T47D (cell line): ENCODE results near the gene TPBGL.

ENCODE experiments used
- DNase-seq, 2 experiments: peaks; one replicate each; pipeline versions ENCODE4 v3.0.0 to v3.0.0-alpha.2; 2011 to 2012; ENCODE audit warnings: low read depth in 1 of 2, low spot score in 1 of 2
- JUND ChIP-seq: IDR thresholded peaks from 2 replicates; pipeline ENCODE4 v1.6.1; 2012; ENCODE audit warnings: low read depth
- in situ Hi-C: cut with HindIII; loops from 2 replicates; pipeline ENCODE4 v1.10.0; 2016; ENCODE audit warnings: low sequenced_read_pairs, low pct_unique_long_range_greater_than_20kb

Gene TPBGL

GRCh38 chr11:75262961-75263852 is 22.6 kb downstream of the TPBGL start:
- in situ Hi-C loops = no loop called here
- no peak for TF ChIP-seq JUND
- no peak for DNase-seq

- in situ Hi-C loops = no loop called here
- no peak for DNase-seq
These were observed 23.4 kb downstream of the TPBGL start for GRCh38 chr11:75263944-75264349.

DNA sequence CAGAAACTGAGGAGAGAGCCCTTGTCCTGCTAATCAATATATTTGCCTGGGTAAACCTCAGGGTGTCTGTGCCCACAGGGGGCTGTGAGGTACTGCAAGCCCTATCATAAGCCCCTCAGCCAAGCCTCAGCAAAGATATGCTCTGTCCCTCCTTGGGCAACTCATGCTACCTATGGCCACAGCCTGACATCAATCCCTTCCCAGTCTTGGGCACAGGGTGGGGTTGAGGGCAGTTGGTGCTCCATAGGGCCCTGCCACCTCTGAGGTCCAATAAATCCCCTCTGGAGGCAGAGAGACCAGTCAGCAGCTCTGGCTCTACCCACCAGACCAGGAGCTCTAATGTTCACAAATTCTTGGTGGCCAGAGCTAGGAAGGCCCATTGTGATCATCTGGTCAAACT is 23.8 kb downstream of the TPBGL start:
- in situ Hi-C loops = no loop called here
- no peak for DNase-seq
- no peak for TF ChIP-seq JUND

More at GRCh38 chr11:75263944-75264349, 23.4 kb downstream of the TPBGL start:
- TF ChIP-seq JUND = no peak

DNA sequence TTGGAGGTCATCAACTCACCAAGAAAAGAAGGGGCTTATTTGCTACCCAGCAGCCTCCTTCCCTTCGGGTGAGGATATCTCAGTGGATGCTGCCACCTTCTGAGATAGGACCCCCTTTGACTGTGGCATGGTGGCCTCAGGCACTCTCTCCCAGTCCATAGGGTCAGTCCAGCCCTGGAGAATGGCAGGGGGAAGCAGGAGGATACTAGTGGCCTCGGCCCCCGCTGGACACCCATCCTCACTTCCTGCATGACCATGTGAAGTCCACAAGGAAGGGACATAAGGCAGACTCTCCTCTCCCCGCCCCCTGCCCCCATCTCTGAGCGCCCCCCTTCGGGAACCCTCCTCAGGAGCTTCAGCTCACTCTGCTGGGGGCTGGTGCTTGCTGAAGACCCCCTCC is 24.4 kb downstream of the TPBGL start:
- in situ Hi-C loops = no loop called here
- TF ChIP-seq JUND = no peak

GRCh38 chr11:75265851-75266531 is 25.4 kb downstream of the TPBGL start:
- no peak for DNase-seq
- in situ Hi-C loops = no loop called here
- TF ChIP-seq JUND = no peak

More for the DNA sequence above, 24.4 kb downstream of the TPBGL start:
- no peak for DNase-seq

GRCh38 chr11:75267171-75267970 is 26.8 kb downstream of the TPBGL start:
- TF ChIP-seq JUND = no peak
- in situ Hi-C loops = no loop called here
- DNase-seq = no peak

- in situ Hi-C loops = no loop called here
- no peak for TF ChIP-seq JUND
- no peak for DNase-seq
These were observed 28.2 kb downstream of the TPBGL start for GRCh38 chr11:75268626-75269366.

DNA sequence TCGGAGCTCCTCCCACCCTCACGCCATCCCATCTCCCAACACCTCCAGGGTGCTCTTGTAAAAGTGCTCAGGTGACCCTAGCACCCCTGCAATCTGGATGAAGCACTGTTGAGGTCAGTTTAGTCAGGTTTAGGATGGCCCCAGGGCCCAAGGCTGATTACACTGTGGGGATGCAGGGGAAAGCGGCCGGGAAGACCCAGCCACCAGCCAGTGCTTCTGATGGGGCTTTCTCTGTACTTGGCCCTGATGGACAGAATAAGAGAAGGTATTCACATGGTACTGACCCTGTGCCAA is 28.7 kb downstream of the TPBGL start:
- in situ Hi-C loops = no loop called here
- no peak for DNase-seq
- no peak for TF ChIP-seq JUND

- no peak for DNase-seq
- in situ Hi-C loops = no loop called here
- TF ChIP-seq JUND = no peak
These were observed 29.3 kb downstream of the TPBGL start for GRCh38 chr11:75269896-75270295.

GRCh38 chr11:75270896-75271418 is 30.4 kb downstream of the TPBGL start:
- peak; percentile 48 to 52 for DNase-seq
- in situ Hi-C loops = no loop called here
- TF ChIP-seq JUND = no peak

GRCh38 chr11:75271730-75272129 is 31.2 kb downstream of the TPBGL start:
- no peak for DNase-seq
- in situ Hi-C loops = no loop called here
- TF ChIP-seq JUND = no peak

DNA sequence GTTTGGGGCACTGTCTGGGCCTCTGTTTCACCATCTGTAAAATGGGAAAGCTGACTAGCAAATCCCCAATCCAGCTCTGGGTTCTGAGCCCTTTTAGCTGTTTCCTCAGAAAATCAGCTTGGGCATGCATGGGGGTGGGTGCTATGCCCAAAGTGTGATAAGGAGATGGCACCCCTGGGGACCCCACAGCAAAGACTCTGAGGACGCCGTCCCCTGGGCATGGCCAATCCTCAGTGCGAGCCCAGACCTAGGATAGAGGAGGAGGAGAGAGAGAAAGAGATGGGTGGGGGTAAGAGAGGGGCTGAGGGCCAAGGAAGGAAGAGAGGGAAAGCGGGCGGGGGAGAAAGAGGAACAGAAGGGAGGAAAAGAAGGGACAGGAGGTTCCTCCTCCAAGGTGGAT is 31.8 kb downstream of the TPBGL start:
- in situ Hi-C loops = no loop called here

More for the DNA sequence above, 31.8 kb downstream of the TPBGL start:
- TF ChIP-seq JUND = no peak
- DNase-seq = no peak
